ENCODE results near the gene CCL13. TPM values are rescaled to one million over a fixed set of nuclear protein-coding genes. Genes with fewer than 3 reads are reported as not detected.

CCL13 gene
- polyA plus RNA-seq, 1 donor from 2014 or later, result not detected

GRCh38 chr17:34364751-34365150 lies 8.5 kb downstream of the CCL13 start:
- TF ChIP-seq RAD21 (conservative IDR thresholded peaks at IDR 0.05) (no peak), POLR2AphosphoS5 (IDR thresholded peaks at IDR 0.05) (no peak), CTCF (IDR thresholded peaks at IDR 0.05; ENCODE audit: poor library complexity, severe bottlenecking) (no peak), TAF1 (IDR thresholded peaks at IDR 0.05; ENCODE audit: low read depth) (no peak), SMC3 (conservative IDR thresholded peaks at IDR 0.05; ENCODE audit: poor library complexity) (no peak), EP300 (conservative IDR thresholded peaks at IDR 0.05; ENCODE audit: poor library complexity, severe bottlenecking) (no peak), EZH2 (IDR thresholded peaks at IDR 0.05; ENCODE audit: borderline replicate concordance, insufficient read depth, low read length, poor library complexity, severe bottlenecking) (no peak), MXI1 (conservative IDR thresholded peaks at IDR 0.05; ENCODE audit: poor library complexity, severe bottlenecking) (no peak), REST (IDR thresholded peaks at IDR 0.05; ENCODE audit: borderline replicate concordance) (no peak)
- no peaks in the 10 kb centered on the region for H3K9me3 ChIP-seq (ENCODE audit: low read length)
- no peak overlapping the region for H3K4me2 ChIP-seq (ENCODE audit: low read length)
- H3K9me2 ChIP-seq (ENCODE audit: insufficient read depth, low read length), result no peaks in the 10 kb centered on the region
- no peak overlapping the region for H3K4me3 ChIP-seq (ENCODE audit: low read length)
- H3F3A ChIP-seq (ENCODE audit: insufficient read depth, low read length, poor library complexity, severe bottlenecking), result no peaks in the 10 kb centered on the region
- H3K36me3 ChIP-seq (ENCODE audit: insufficient read depth, low read length), result no peaks in the 10 kb centered on the region
- H3K27me3 ChIP-seq (ENCODE audit: insufficient read depth, low read depth, low read length), result no peaks in the 10 kb centered on the region
- H4K20me1 ChIP-seq (ENCODE audit: insufficient read depth), result no peaks in the 10 kb centered on the region
- H2AFZ ChIP-seq (ENCODE audit: low read depth, low read length), result no peak overlapping the region
- no peak overlapping the region for H3K27ac ChIP-seq (ENCODE audit: low read length)
- H3K79me2 ChIP-seq (replicated peaks; ENCODE audit: insufficient read depth, low read length), result no peaks in the 10 kb centered on the region
- no peak overlapping the region for H3K9ac ChIP-seq (ENCODE audit: low read length)

GRCh38 chr17:34365340-34365739 lies 9.1 kb downstream of the CCL13 start:
- H4K20me1 ChIP-seq (ENCODE audit: insufficient read depth), result no peaks in the 10 kb centered on the region
- H3K27me3 ChIP-seq (ENCODE audit: insufficient read depth, low read depth, low read length), result no peaks in the 10 kb centered on the region
- H3K9me2 ChIP-seq (ENCODE audit: insufficient read depth, low read length), result no peaks in the 10 kb centered on the region
- H2AFZ ChIP-seq (ENCODE audit: low read depth, low read length), result no peak overlapping the region
- no peak overlapping the region for H3K4me2 ChIP-seq (ENCODE audit: low read length)
- no peak overlapping the region for H3K4me3 ChIP-seq (ENCODE audit: low read length)
- H3F3A ChIP-seq (ENCODE audit: insufficient read depth, low read length, poor library complexity, severe bottlenecking), result no peaks in the 10 kb centered on the region
- no peaks in the 10 kb centered on the region for H3K9me3 ChIP-seq (ENCODE audit: low read length)
- TF ChIP-seq MXI1 (conservative IDR thresholded peaks at IDR 0.05; ENCODE audit: poor library complexity, severe bottlenecking) (no peak), CTCF (IDR thresholded peaks at IDR 0.05; ENCODE audit: poor library complexity, severe bottlenecking) (no peak), EZH2 (IDR thresholded peaks at IDR 0.05; ENCODE audit: borderline replicate concordance, insufficient read depth, low read length, poor library complexity, severe bottlenecking) (no peak), RAD21 (conservative IDR thresholded peaks at IDR 0.05) (no peak), SMC3 (conservative IDR thresholded peaks at IDR 0.05; ENCODE audit: poor library complexity) (no peak), TAF1 (IDR thresholded peaks at IDR 0.05; ENCODE audit: low read depth) (no peak), REST (IDR thresholded peaks at IDR 0.05; ENCODE audit: borderline replicate concordance) (no peak), POLR2AphosphoS5 (IDR thresholded peaks at IDR 0.05) (no peak), EP300 (conservative IDR thresholded peaks at IDR 0.05; ENCODE audit: poor library complexity, severe bottlenecking) (no peak)
- H3K36me3 ChIP-seq (ENCODE audit: insufficient read depth, low read length), result no peaks in the 10 kb centered on the region
- H3K9ac ChIP-seq (ENCODE audit: low read length), result no peak overlapping the region
- no peak overlapping the region for H3K27ac ChIP-seq (ENCODE audit: low read length)
- H3K79me2 ChIP-seq (replicated peaks; ENCODE audit: insufficient read depth, low read length), result no peaks in the 10 kb centered on the region

Measured in neural cell (in vitro differentiated cells).